ENCODE results near the gene TREX2. TPM values are rescaled to one million over a fixed set of nuclear protein-coding genes. Genes with fewer than 3 reads are reported as not detected.

The TREX2 gene
- total and polyA plus RNA-seq, 2 of the 8 experiments (the other 6 are each of a cell fraction or from before 2014, with no cell fraction given) = 0.71 to 0.80 TPM

DNA sequence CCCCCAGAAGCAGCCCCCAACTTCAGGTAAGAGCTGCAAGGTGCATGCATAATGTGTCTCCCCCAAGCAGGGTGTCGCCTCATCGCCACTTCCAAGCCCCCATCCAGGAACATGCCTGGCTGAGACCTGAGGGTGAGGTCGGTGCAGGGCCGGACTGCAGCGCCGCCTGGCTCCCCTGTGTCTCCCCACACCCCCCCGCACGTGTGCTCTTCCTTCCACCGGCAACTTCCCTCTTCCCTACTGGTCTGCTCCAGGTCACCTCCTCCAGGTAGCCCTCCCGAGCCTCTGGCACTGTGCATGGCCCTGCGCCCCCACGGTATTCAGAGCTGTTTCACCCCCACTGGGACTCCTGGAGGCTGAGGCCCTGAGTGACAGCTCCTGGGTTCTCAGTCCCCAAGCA lies 46.7 kb upstream of the TREX2 start:
- 78% methylated on average over 6 of the region's 12 CpGs; no CpG with 5 or more reads in 1 of the 2 experiments for WGBS, 2 experiments (ENCODE audit: extremely low coverage in 1 of 2, insufficient coverage in 1 of 2, insufficient read length in 1 of 2, insufficient replicate concordance in 2 of 2, low coverage in 1 of 2, low lambda C conversion rate in 2 of 2, missing lambda C conversion rate in 1 of 2)
- Histone ChIP-seq H3K9ac (replicated peaks in 1 of 4; ENCODE audit: extremely low read depth in 1 of 4, low read depth in 3 of 4, low read length in 3 of 4) (no peak overlapping the region), H3K79me1 (ENCODE audit: low read depth, low read length) (no peaks in the 10 kb centered on the region), H3K27ac (ENCODE audit: low read depth, low read length) (no peak overlapping the region), H4K91ac (replicated peaks; ENCODE audit: insufficient read length, low read length) (no peak overlapping the region), H3K4me1 (replicated peaks in 1 of 4; ENCODE audit: control insufficient read depth in 3 of 4, insufficient read depth in 4 of 4, low read length in 3 of 4) (peaks cover 0 to 18% (median 7%) of the 10 kb centered on the region in 4 experiments; a peak in 4 of 7 replicates), H3K18ac (ENCODE audit: extremely low read depth, low read length) (no peak overlapping the region), H3K4ac (replicated peaks; ENCODE audit: insufficient read length, low read depth, low read length) (no peak overlapping the region), H3K14ac (ENCODE audit: insufficient read length) (no peak overlapping the region), H2AK5ac (ENCODE audit: low read depth, low read length) (no peak overlapping the region), H2BK12ac (ENCODE audit: low read depth, low read length) (no peak overlapping the region), H3K9me3 (ENCODE audit: insufficient read depth in 2 of 2, low read depth in 1 of 2, low read length in 1 of 2) (no peaks in the 10 kb centered on the region), H3K56ac (replicated peaks; ENCODE audit: insufficient read length, low read depth, low read length) (no peak overlapping the region), H2BK15ac (ENCODE audit: low read length) (no peak overlapping the region), H3K79me2 (ENCODE audit: control insufficient read depth in 1 of 2, insufficient read depth in 2 of 2, low read length in 2 of 2) (no peaks in the 10 kb centered on the region), H3K23me2 (ENCODE audit: low read depth, low read length) (no peaks in the 10 kb centered on the region; the same call in 1 of the 2 replicates), H4K20me1 (replicated peaks in 1 of 2; ENCODE audit: control insufficient read depth in 1 of 2, insufficient read depth in 2 of 2, low read length in 2 of 2) (no peaks in the 10 kb centered on the region), H2BK5ac (ENCODE audit: low read depth, low read length) (no peak overlapping the region), H3K4me2 (ENCODE audit: insufficient read depth in 1 of 2, low read depth in 2 of 2, low read length in 2 of 2) (no peak overlapping the region), H4K5ac (ENCODE audit: insufficient read length, low read depth, low read length) (no peak overlapping the region), H3K4me3 (ENCODE audit: extremely low read depth in 1 of 4, insufficient read depth in 2 of 4, low read depth in 3 of 4, low read length in 4 of 4) (no peak overlapping the region), H4K8ac (ENCODE audit: extremely low read depth, insufficient read depth, low read length) (no peak overlapping the region), H2BK120ac (replicated peaks; ENCODE audit: low read depth, low read length) (no peak overlapping the region), H3K27me3 (replicated peaks in 1 of 4; ENCODE audit: control insufficient read depth in 3 of 4, extremely low read depth in 1 of 4, insufficient read depth in 3 of 4, low read length in 3 of 4) (peaks cover 0 to 2% (median 0%) of the 10 kb centered on the region in 4 experiments; a peak in 5 of 7 replicates), H3K23ac (ENCODE audit: insufficient read length) (no peak overlapping the region), H3K36me3 (ENCODE audit: control insufficient read depth in 2 of 4, insufficient read depth in 4 of 4, low read length in 3 of 4) (no peaks in the 10 kb centered on the region), H2AFZ (ENCODE audit: low read length) (no peak overlapping the region), H2BK20ac (ENCODE audit: low read length) (no peak overlapping the region)
- no peak for DNase-seq (ENCODE audit: low read depth in 1 of 2, low spot score in 2 of 2)
- TF ChIP-seq CBX8 (IDR thresholded peaks at IDR 0.05; ENCODE audit: borderline replicate concordance, low read depth, low read length) (no peak), EP300 (IDR thresholded peaks at IDR 0.05; ENCODE audit: borderline replicate concordance in 1 of 2, low read depth in 2 of 2, low read length in 2 of 2) (no peak), EZH2 (IDR thresholded peaks at IDR 0.05; ENCODE audit: low read depth, low read length, severe bottlenecking) (no peak), CTBP2 (IDR thresholded peaks at IDR 0.05; ENCODE audit: borderline replicate concordance, insufficient read depth, insufficient read length, low read length) (no peak), ZNF274 (IDR thresholded peaks at IDR 0.05; ENCODE audit: borderline replicate concordance, extremely low read depth, low read length) (no peak), ASH2L (IDR thresholded peaks at IDR 0.05; ENCODE audit: low read length) (no peak), JUN (IDR thresholded peaks at IDR 0.05; ENCODE audit: low read depth, low read length) (no peak), RFX5 (IDR thresholded peaks at IDR 0.05; ENCODE audit: borderline replicate concordance, low read depth, low read length) (no peak), GTF2F1 (IDR thresholded peaks at IDR 0.05; ENCODE audit: borderline replicate concordance, low read depth, low read length) (no peak), SUZ12 (IDR thresholded peaks at IDR 0.05; ENCODE audit: low read length) (no peak)
- TF ChIP-seq, protein P1, sequence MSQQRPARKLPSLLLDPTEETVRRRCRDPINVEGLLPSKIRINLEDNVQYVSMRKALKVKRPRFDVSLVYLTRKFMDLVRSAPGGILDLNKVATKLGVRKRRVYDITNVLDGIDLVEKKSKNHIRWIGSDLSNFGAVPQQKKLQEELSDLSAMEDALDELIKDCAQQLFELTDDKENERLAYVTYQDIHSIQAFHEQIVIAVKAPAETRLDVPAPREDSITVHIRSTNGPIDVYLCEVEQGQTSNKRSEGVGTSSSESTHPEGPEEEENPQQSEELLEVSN (IDR thresholded peaks at IDR 0.05) = no peak
- POLR2A ChIA-PET (ENCODE audit: partially characterized antibody) = interaction anchor here (1.5 kb wide), 1 partner anchor 19 kb away, joined by 4 read pairs; no protein-coding TSS in a partner anchor
- no peak for FAIRE-seq
- CTCF ChIA-PET (ENCODE audit: partially characterized antibody) = interaction anchor here (4.5 to 7.5 kb wide), 2 partner anchors 15 to 20 kb away, joined by 42 to 50 read pairs; partner anchors contain the start of gene HAUS7

All from H1 (cell line).